NCI-H1417 treated with DMSO at 0.1 percent for 48 hours (cell line): Measurements from ENCODE around the gene PLP1.
A peak's percentile ranks its signal among the peaks of the same experiment; 100 is the strongest.
"Not testable (repeated sequence)": the region's sequence is repeated elsewhere in the genome, so short reads cannot be mapped to it uniquely, and the experiment has no call there.

ENCODE experiments used
- DNase-seq: peaks from one replicate; lab custom pipeline; 2025; lab: John Stamatoyannopoulos, UW

The PLP1 gene

DNA sequence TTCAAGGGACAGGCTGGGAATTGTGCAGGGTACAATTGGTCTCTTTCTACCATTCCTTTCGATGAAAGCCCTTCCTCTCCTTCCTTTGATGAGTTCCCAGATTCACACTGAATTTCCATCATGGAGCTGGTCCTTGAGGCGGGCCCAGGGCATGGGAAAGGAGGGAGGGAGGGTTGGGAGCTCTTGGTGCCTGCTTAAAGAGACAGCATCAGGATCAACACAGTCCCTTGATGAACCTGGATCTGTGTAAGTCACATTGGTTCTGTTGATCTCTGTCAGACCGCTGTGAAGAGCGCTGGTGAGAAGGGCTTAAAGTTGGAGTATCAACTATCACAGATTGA is 4.4 kb downstream of the PLP1 start:
- no peak for DNase-seq

- no peak for DNase-seq
Observed at GRCh38 chrX:103781706-103782105, 5.1 kb downstream of the PLP1 start.

- DNase-seq, result no peak
Observed at GRCh38 chrX:103782640-103783039, 6.0 kb downstream of the PLP1 start.

DNA sequence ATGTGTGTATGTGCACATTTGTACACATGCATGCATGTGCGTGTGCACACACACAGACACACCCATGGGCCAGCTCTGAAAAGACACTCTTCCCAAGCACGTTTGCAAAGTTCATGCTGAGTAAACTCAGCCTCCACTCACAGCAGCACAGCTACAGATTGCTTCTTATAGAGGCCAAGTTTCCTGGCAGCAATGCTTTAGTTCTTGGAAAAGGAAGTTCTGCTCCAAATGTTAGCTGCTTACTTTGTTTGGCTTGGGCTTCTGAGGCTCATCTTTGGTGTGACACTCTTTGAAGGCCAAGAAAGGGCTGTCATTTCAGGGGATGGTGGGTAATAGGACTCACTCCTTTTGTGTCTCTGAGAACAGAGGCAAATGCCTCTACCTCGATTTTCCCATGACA is 6.6 kb downstream of the PLP1 start:
- no peak for DNase-seq

- DNase-seq, result no peak
Observed at GRCh38 chrX:103783971-103784370, 7.3 kb downstream of the PLP1 start.

DNA sequence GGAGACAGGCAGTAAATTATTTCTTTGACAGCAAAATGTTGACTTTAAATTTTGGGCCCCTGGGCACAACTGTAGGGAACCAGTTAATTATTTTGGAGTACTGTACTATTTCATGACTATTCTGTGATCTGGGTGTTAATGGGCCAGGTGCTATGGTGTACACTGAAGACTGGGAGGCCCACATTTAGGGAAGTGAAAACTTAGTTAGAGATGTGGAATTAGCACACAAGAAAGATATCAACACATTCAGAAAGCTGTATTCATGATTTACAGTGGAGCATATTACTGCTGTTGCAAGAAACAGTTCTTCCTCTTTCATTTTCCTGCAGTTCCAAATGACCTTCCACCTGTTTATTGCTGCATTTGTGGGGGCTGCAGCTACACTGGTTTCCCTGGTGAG is 12.4 kb downstream of the PLP1 start:
- DNase-seq, result no peak

GRCh38 chrX:103791228-103791627 is 14.6 kb downstream of the PLP1 start:
- no peak for DNase-seq

DNA sequence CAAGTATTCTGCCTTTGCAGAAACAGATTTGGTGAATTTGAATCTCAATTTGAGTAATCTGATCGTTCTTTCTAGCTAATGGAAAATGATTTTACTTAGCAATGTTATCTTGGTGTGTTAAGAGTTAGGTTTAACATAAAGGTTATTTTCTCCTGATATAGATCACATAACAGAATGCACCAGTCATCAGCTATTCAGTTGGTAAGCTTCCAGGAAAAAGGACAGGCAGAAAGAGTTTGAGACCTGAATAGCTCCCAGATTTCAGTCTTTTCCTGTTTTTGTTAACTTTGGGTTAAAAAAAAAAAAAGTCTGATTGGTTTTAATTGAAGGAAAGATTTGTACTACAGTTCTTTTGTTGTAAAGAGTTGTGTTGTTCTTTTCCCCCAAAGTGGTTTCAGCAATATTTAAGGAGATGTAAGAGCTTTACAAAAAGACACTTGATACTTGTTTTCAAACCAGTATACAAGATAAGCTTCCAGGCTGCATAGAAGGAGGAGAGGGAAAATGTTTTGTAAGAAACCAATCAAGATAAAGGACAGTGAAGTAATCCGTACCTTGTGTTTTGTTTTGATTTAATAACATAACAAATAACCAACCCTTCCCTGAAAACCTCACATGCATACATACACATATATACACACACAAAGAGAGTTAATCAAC is 15.3 kb downstream of the PLP1 start:
- DNase-seq, result no peak

DNA sequence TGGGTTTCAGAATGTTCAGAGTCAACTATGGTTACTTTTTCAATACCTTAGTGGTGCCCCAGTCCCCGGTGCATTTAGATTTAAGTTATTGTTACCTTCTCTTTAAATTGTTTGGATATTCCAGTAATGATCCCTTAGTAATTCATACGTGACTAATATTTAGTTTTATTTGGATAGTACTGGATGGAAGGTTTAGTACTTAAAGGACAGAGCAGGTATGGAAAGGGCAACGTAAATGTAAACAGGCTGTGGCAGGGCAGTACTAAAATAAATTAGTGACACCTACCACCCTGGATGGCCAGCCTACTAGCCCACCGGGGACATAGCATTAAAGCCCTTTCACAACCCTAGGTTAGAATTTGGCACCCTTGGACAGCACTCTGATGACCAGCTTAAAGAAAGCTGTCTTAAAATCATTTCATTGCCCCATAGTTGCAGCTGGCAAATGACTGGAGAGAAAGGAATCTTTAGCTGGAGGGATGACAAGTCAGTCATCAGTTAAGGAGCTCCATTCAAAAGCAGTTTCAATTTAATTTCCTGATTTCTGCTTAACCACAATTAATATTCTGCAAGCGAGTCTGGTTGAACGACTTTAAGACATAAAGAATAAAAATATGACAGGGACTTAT is 16.4 kb downstream of the PLP1 start:
- DNase-seq, result no peak

DNA sequence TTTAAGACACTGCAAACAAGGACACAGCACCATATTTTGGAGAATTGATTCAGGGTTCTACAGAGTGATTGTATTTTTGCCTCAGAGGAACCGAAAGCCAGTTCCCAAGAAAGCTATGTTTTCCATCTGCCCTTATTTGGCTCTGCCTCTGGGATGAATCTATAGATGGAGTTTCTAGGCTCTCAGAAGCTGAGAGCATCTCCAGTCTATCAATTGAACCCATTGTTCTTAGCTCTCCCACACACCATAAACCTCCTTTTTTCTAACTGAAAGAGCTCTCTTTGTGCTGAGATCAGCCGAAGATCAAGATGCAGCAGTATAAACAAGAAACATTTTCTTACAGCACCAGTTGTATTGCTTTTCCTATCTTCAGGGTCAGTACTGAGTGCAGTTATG is 16.9 kb downstream of the PLP1 start:
- no peak for DNase-seq

- DNase-seq, result no peak
Observed at GRCh38 chrX:103794119-103794518, 17.5 kb downstream of the PLP1 start.

DNA sequence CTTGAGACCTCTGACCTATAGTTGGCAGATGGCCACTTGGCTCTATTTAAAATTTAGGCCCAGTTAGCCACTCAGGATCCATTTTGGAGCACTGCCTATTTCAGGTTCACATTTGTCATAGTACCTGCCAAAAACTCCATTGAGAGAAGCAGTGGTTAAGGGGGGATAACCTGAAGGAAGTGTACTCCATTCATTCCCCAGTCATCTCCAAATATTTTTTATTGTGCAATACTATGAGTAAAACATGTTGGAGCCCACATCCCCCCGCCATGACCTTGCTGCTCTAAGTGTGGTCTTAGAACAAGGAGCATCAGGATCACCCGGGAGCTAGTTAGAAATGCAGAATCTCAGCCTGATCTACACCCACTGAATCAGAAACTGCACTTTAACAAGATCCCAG is 21.1 kb downstream of the PLP1 start:
- no peak for DNase-seq

GRCh38 chrX:103800318-103800717 is 23.7 kb downstream of the PLP1 start:
- DNase-seq, result no peak

- no peak for DNase-seq
Observed at GRCh38 chrX:103805860-103806259, 29.2 kb downstream of the PLP1 start.

GRCh38 chrX:103806862-103807474 is 30.3 kb downstream of the PLP1 start:
- no peak for DNase-seq

DNA sequence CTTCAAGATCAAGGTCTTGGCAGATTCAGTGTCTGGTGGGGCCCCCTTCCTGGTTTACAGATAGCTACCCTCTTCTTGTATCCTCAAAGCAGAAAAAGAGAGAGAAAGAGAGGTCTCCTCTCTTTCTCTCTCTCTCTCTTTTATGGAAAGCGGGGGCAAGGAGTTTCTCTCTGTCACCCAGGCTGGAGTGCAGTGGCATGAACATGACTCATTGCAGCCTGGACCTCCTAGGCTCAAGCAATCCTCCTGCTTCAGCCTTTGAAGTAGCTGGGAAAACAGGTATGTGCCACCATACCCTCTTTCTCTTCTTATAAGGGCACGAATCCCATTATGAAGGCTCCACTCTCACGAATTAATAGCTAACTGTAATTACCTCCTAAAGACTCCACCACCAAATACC is 35.2 kb downstream of the PLP1 start:
- DNase-seq, result no peak

- DNase-seq, result not testable (repeated sequence)
Observed at GRCh38 chrX:103817101-103817500, 40.5 kb downstream of the PLP1 start.

DNA sequence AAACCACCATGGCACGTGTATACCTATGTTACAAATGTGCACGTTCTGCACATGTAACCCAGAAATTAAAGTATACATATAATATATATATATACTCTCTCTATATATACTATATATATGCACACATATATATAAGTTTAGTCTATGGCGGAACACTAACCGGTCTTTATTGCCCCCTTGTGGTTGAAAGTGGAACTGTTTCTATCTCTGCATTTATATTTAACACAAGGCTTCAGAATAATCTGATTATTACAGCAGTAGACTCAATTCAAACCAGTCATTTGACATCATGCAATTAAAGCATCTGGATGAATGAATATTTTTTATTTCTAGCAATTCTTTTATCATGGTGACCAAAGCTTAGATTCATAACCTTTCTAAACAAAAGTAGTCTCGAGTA is 40.9 kb downstream of the PLP1 start:
- peak; percentile 13 for DNase-seq

DNA sequence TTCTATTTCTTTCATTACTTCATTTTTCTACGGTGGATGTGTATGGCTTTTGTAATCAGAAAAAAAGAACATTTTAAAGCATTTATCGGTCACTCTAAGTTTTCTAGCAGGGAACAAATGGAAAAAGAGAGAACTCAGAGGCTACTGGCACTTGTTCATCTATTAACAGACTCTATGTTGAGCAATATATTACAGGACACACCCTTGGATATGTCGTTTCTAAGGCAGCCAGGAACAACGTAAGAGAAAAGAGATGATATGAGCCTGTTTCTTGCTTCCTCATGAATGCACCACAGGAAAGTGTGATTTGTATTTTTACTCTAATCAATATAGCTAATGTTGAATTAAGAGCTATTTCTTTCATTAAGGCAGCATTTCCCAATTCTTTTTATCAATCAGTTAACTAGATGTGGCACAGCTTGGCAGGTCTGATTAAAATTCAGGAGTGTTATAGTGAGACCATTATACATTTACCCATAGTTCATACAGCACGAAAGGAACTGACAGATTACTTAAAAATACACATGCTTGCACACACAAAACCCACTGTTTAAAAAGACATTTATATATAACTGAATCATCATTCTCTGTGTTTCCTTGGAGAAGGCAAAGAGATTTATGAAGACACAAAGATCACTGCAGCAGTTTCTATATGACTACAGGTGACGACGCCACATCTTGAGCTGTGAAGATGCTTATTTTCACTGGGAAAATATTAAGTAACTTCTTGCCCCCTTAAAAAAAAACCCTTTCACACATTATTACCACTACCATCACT is 42.4 kb downstream of the PLP1 start:
- no peak for DNase-seq

- DNase-seq, result not testable (repeated sequence)
Observed at GRCh38 chrX:103820802-103821201, 44.2 kb downstream of the PLP1 start.

DNA sequence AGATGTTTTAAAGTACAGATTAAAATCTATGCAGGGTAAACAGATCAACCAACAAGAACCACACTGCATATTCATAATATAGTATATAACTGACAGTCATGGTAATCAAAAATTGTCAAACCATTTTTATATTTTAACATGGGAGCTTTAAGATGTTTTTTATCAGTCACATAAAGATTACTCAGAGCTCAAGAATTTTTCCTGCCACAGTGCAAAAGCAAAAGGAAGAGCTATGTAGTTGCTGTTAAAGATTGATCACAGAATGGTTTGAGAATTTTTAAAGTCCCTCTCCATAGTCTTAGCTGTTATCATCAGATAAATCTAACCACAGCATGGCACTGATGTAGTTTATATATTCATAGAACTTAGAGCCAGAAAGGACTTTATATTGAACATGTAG is 47.0 kb downstream of the PLP1 start:
- no peak for DNase-seq

GRCh38 chrX:103825881-103826280 is 49.2 kb downstream of the PLP1 start:
- no peak for DNase-seq

- no peak for DNase-seq
Observed at GRCh38 chrX:103828529-103828928, 51.9 kb downstream of the PLP1 start.
